Raji (cell line): ENCODE measurements around the gene SLC9A2.

Experiments
- POLR2A ChIP-seq: IDR thresholded peaks from 2 replicates; pipeline ENCODE4 v1.6.1; 2011; ENCODE audit warnings: low read depth, low read length, control low read depth; ENCODE audit not compliant: insufficient read depth

The SLC9A2 gene

GRCh38 chr2:102652126-102652525 is 32.8 kb downstream of the SLC9A2 start:
- no peak for TF ChIP-seq POLR2A

- TF ChIP-seq POLR2A: no peak
These were observed 38.4 kb downstream of the SLC9A2 start for GRCh38 chr2:102657770-102658169.

- TF ChIP-seq POLR2A: no peak
These were observed 40.7 kb downstream of the SLC9A2 start for GRCh38 chr2:102660070-102660469.

- TF ChIP-seq POLR2A: no peak
These were observed 41.2 kb downstream of the SLC9A2 start for GRCh38 chr2:102660574-102660973.

GRCh38 chr2:102661846-102662245 is 42.5 kb downstream of the SLC9A2 start:
- TF ChIP-seq POLR2A: no peak

- no peak for TF ChIP-seq POLR2A
These were observed 43.5 kb downstream of the SLC9A2 start for GRCh38 chr2:102662833-102663232.

GRCh38 chr2:102663381-102663780 is 44.0 kb downstream of the SLC9A2 start:
- TF ChIP-seq POLR2A: no peak

- no peak for TF ChIP-seq POLR2A
These were observed 45.1 kb downstream of the SLC9A2 start for GRCh38 chr2:102664471-102664909.

- TF ChIP-seq POLR2A: no peak
These were observed 47.7 kb downstream of the SLC9A2 start for GRCh38 chr2:102667072-102667471.

- TF ChIP-seq POLR2A: no peak
These were observed 48.8 kb downstream of the SLC9A2 start for GRCh38 chr2:102668171-102668570.

- TF ChIP-seq POLR2A: no peak
These were observed 50.0 kb downstream of the SLC9A2 start for GRCh38 chr2:102669401-102669800.

- TF ChIP-seq POLR2A: no peak
These were observed 52.9 kb downstream of the SLC9A2 start for GRCh38 chr2:102672107-102672776.

- TF ChIP-seq POLR2A: no peak
These were observed 55.0 kb downstream of the SLC9A2 start for GRCh38 chr2:102674370-102674769.

GRCh38 chr2:102674836-102675235 is 55.5 kb downstream of the SLC9A2 start:
- TF ChIP-seq POLR2A: no peak

GRCh38 chr2:102677244-102678215 is 58.2 kb downstream of the SLC9A2 start:
- no peak for TF ChIP-seq POLR2A

GRCh38 chr2:102678442-102678841 is 59.1 kb downstream of the SLC9A2 start:
- TF ChIP-seq POLR2A: no peak
